GOT3 (cell line): ENCODE measurements around the gene C6orf62.
"Not testable (repeated sequence)": the region's sequence is repeated elsewhere in the genome, so short reads cannot be mapped to it uniquely, and the experiment has no call there.

Source experiments
- DNase-seq: peaks from one replicate; lab custom pipeline; 2025; ENCODE audit warnings: mixed read lengths; lab: John Stamatoyannopoulos, UW

Gene C6orf62

GRCh38 chr6:24699521-24700359 is 19.2 kb downstream of the C6orf62 start:
- no peak for DNase-seq

GRCh38 chr6:24696097-24696496 is 22.9 kb downstream of the C6orf62 start:
- DNase-seq: no peak

GRCh38 chr6:24695635-24696034 is 23.3 kb downstream of the C6orf62 start:
- DNase-seq: not testable (repeated sequence)

- DNase-seq: no peak
Measured at GRCh38 chr6:24694198-24694597, 24.8 kb downstream of the C6orf62 start.

- no peak for DNase-seq
Measured at GRCh38 chr6:24692848-24693592, 25.9 kb downstream of the C6orf62 start.

GRCh38 chr6:24692415-24692814 is 26.5 kb downstream of the C6orf62 start:
- DNase-seq: no peak

- no peak for DNase-seq
Measured at GRCh38 chr6:24692003-24692402, 27.0 kb downstream of the C6orf62 start.

GRCh38 chr6:24691550-24691949 is 27.4 kb downstream of the C6orf62 start:
- no peak for DNase-seq

GRCh38 chr6:24690593-24690992 is 28.4 kb downstream of the C6orf62 start:
- DNase-seq: no peak

- no peak for DNase-seq
Measured at GRCh38 chr6:24689964-24690363, 29.0 kb downstream of the C6orf62 start.

GRCh38 chr6:24686946-24687345 is 32.0 kb downstream of the C6orf62 start:
- DNase-seq: no peak

GRCh38 chr6:24686408-24686807 is 32.5 kb downstream of the C6orf62 start:
- DNase-seq: no peak

- no peak for DNase-seq
Measured at GRCh38 chr6:24683297-24684296, 35.4 kb downstream of the C6orf62 start.

GRCh38 chr6:24680582-24680981 is 38.4 kb downstream of the C6orf62 start:
- DNase-seq: no peak

- not testable (repeated sequence) for DNase-seq
Measured at GRCh38 chr6:24678792-24679352, 40.1 kb downstream of the C6orf62 start.

GRCh38 chr6:24673625-24674024 is 45.3 kb downstream of the C6orf62 start:
- DNase-seq: no peak

GRCh38 chr6:24672620-24673182 is 46.3 kb downstream of the C6orf62 start:
- DNase-seq: no peak

- not testable (repeated sequence) for DNase-seq
Measured at GRCh38 chr6:24671077-24671476, 47.9 kb downstream of the C6orf62 start.

- DNase-seq: not testable (repeated sequence)
Measured at GRCh38 chr6:24670492-24670891, 48.5 kb downstream of the C6orf62 start.

- no peak for DNase-seq
Measured at GRCh38 chr6:24668997-24669361, 50.0 kb downstream of the C6orf62 start.
